CD8-positive, alpha-beta memory T cell (primary cell): Measurements from ENCODE around the gene TES. TPM values are rescaled to one million over a fixed set of nuclear protein-coding genes. Genes with fewer than 3 reads are reported as not detected.
"Not testable (repeated sequence)": the region's sequence is repeated elsewhere in the genome, so short reads cannot be mapped to it uniquely, and the experiment has no call there.

Source experiments
- CTCF ChIA-PET: fragments of 350-600 bp; sonication (Branson Sonifier 250); formaldehyde crosslinking; loops from one replicate; lab custom pipeline; 2021; ENCODE audit warnings: antibody characterized with exemption; lab: Charles Lee
- POLR2A ChIA-PET: fragments of 350-600 bp; sonication (Branson Sonifier 250); formaldehyde crosslinking; loops from one replicate; lab custom pipeline; 2021; ENCODE audit warnings: antibody characterized with exemption; lab: Charles Lee
- DNase-seq, 5 donors: peaks; one replicate each; pipeline versions ENCODE4 v3.0.0 to v3.0.0-alpha.2; 2020 to 2022; ENCODE audit warnings: mixed read lengths in 1 of 5
- H3K27ac ChIP-seq: one replicate; pipeline ENCODE4 v1.7.0; 2013; ENCODE audit warnings: low read depth, mild to moderate bottlenecking, low read length, moderate library complexity
- H3K27me3 ChIP-seq: 2 replicates; pipeline ENCODE4 v1.7.0; 2013; ENCODE audit warnings: low read length, mild to moderate bottlenecking; ENCODE audit not compliant: insufficient read depth, poor library complexity, severe bottlenecking
- H3K36me3 ChIP-seq: 2 replicates; pipeline ENCODE4 v1.7.0; 2013; ENCODE audit warnings: mild to moderate bottlenecking, low read length, moderate library complexity; ENCODE audit not compliant: insufficient read depth
- H3K4me1 ChIP-seq: 2 replicates; pipeline ENCODE4 v1.7.0; 2013; ENCODE audit warnings: mild to moderate bottlenecking, low read length, moderate library complexity; ENCODE audit not compliant: insufficient read depth
- H3K4me3 ChIP-seq: 2 replicates; pipeline ENCODE4 v1.7.0; 2013; ENCODE audit warnings: mild to moderate bottlenecking, low read length
- H3K9me3 ChIP-seq: 2 replicates; pipeline ENCODE4 v1.7.0; 2013; ENCODE audit warnings: mild to moderate bottlenecking, low read length
- H3K27ac Mint-ChIP-seq, 8 donors: one replicate each; pipeline ENCODE4 v1.8.0; 2020 to 2021; ENCODE audit warnings: mixed read lengths in 8 of 8, mild to moderate bottlenecking in 6 of 8, inconsistent platforms in 3 of 8, moderate library complexity in 3 of 8
- H3K27me3 Mint-ChIP-seq, 2 donors: one replicate each; pipeline ENCODE4 v1.8.0; 2020 to 2021; ENCODE audit warnings: mixed read lengths in 2 of 2, mild to moderate bottlenecking in 1 of 2, moderate library complexity in 1 of 2
- H3K36me3 Mint-ChIP-seq, 3 donors: one replicate each; pipeline ENCODE4 v1.8.0; 2020 to 2021; ENCODE audit warnings: mixed read lengths in 3 of 3, inconsistent platforms in 1 of 3, mild to moderate bottlenecking in 1 of 3
- H3K4me1 Mint-ChIP-seq, 3 donors: one replicate each; pipeline ENCODE4 v1.8.0; 2020 to 2021; ENCODE audit warnings: mixed read lengths in 3 of 3, inconsistent platforms in 1 of 3, mild to moderate bottlenecking in 1 of 3
- H3K4me3 Mint-ChIP-seq, 7 donors: one replicate each; pipeline ENCODE4 v1.8.0; 2020 to 2021; ENCODE audit warnings: mixed read lengths in 7 of 7, mild to moderate bottlenecking in 6 of 7, moderate library complexity in 4 of 7, inconsistent platforms in 2 of 7
- H3K9me3 Mint-ChIP-seq, 5 donors: one replicate each; pipeline ENCODE4 v1.8.0; 2020 to 2022; ENCODE audit warnings: mixed read lengths in 5 of 5, mild to moderate bottlenecking in 3 of 5, moderate library complexity in 2 of 5, inconsistent platforms in 1 of 5
- polyA plus RNA-seq: library from polyadenylated mRNA; unstranded; fragments of 300-500 nt; fragmentation: Illumina TruSeq; gene quantifications from one replicate; pipeline ENCODE4 v1.2.3, GENCODE V29; 2021
- total RNA-seq, 2 experiments: library from RNA; stranded (reverse); gene quantifications; one replicate each; pipeline ENCODE4 v1.2.3, GENCODE V29; 2021

The TES gene
- total and polyA plus RNA-seq, 3 experiments from 2014 or later, result 58.4 to 193 (median 59.0) TPM

DNA sequence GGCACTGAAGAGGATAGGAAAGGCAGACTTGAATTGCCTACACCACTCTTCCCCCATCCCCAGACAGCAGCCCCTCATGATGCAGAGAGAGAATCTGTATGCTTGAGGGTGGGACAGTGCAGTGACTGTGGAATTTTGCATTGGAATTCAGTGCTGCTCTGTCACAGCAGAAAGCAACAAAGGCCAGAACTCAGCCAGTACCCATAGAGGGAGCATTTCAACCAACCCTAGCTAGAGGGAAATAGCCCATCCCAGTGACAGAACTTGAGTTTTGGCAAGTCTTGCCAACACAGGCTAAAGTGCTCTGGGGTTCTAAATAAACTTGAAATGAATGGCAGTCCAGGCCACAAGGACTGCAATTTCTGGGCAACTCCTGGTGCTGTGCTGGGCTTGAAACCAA lies 80.4 kb downstream of the TES start:
- H3K27me3 Mint-ChIP-seq, result peaks cover 21 to 45% of the 10 kb centered on the region in 2 donors
- no peak overlapping the region for H3K27ac Mint-ChIP-seq
- H3K4me1 Mint-ChIP-seq, result no peaks in the 10 kb centered on the region
- POLR2A ChIA-PET, result no interaction called here
- H3K9me3 Mint-ChIP-seq, result peaks cover 3 to 21% (median 6%) of the 10 kb centered on the region in 5 donors
- H3K4me3 ChIP-seq, result no peak overlapping the region
- no peak overlapping the region for H3K27ac ChIP-seq
- H3K4me1 ChIP-seq, result no peaks in the 10 kb centered on the region
- CTCF ChIA-PET, result no interaction called here
- H3K36me3 ChIP-seq, result no peaks in the 10 kb centered on the region
- peaks cover 0 to 6% (median 0%) of the 10 kb centered on the region in 3 donors for H3K36me3 Mint-ChIP-seq
- no peaks in the 10 kb centered on the region for H3K9me3 ChIP-seq
- H3K27me3 ChIP-seq, result no peaks in the 10 kb centered on the region
- no peak overlapping the region for H3K4me3 Mint-ChIP-seq
- no peak for DNase-seq

DNA sequence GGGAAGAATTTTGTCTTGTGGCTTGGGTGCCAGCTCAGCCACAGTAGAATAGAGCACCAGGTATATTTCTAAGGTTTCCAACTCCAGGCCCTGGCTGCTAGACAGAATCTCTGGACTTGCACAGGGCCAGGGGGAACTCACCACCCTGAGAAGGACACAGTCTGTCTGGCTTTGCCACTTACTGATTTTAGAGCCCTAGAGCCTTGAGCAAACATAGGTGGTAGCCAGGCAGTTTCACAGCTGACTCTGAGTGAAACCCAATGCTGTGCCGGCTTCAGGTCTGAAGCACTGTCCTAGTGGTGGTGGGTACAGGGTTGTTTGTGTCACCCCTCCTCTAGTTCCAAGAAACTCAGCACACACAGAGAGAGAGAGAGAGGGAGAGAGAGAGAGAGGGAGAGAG lies 81.6 kb downstream of the TES start:
- Mint-ChIP-seq H3K36me3 (peaks cover 0 to 6% (median 0%) of the 10 kb centered on the region in 3 donors), H3K27ac (no peak overlapping the region), H3K9me3 (peaks cover 3 to 21% (median 7%) of the 10 kb centered on the region in 5 donors), H3K27me3 (peaks cover 21 to 47% of the 10 kb centered on the region in 2 donors), H3K4me3 (no peak overlapping the region), H3K4me1 (no peaks in the 10 kb centered on the region)
- no peaks in the 10 kb centered on the region for H3K9me3 ChIP-seq
- H3K27me3 ChIP-seq, result no peaks in the 10 kb centered on the region
- no peaks in the 10 kb centered on the region for H3K36me3 ChIP-seq
- H3K27ac ChIP-seq, result no peak overlapping the region
- H3K4me1 ChIP-seq, result no peaks in the 10 kb centered on the region
- CTCF ChIA-PET, result no interaction called here
- POLR2A ChIA-PET, result no interaction called here
- DNase-seq, result no peak
- H3K4me3 ChIP-seq, result no peak overlapping the region

DNA sequence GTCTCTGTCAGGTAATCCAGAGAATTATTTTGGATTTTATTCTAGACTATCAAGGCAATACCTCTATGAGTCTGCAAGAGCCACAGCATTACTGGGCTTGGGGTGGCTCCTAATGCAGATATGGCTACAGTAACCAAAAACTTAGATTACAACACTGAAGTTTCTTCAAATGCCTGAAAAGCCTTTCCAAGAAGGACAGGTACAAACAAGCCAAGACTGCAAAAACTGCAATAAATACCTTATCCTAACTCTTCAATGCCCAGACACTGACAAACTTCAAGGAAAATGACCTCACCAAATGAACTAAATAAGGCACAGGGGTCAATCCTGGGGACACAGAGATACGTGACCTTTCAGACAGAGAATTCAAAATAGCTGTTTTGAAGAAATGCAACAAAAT lies 82.0 kb downstream of the TES start:
- Mint-ChIP-seq H3K9me3 (peaks cover 3 to 21% (median 7%) of the 10 kb centered on the region in 5 donors), H3K27me3 (peaks cover 21 to 47% of the 10 kb centered on the region in 2 donors), H3K27ac (no peak overlapping the region), H3K4me3 (no peak overlapping the region), H3K4me1 (no peaks in the 10 kb centered on the region), H3K36me3 (peaks cover 0 to 6% (median 0%) of the 10 kb centered on the region in 3 donors)
- Histone ChIP-seq H3K27me3 (no peaks in the 10 kb centered on the region), H3K4me3 (no peak overlapping the region), H3K4me1 (no peaks in the 10 kb centered on the region), H3K27ac (no peak overlapping the region), H3K9me3 (no peaks in the 10 kb centered on the region), H3K36me3 (no peaks in the 10 kb centered on the region)
- ChIA-PET POLR2A (no interaction called here), CTCF (no interaction called here)
- no peak for DNase-seq

DNA sequence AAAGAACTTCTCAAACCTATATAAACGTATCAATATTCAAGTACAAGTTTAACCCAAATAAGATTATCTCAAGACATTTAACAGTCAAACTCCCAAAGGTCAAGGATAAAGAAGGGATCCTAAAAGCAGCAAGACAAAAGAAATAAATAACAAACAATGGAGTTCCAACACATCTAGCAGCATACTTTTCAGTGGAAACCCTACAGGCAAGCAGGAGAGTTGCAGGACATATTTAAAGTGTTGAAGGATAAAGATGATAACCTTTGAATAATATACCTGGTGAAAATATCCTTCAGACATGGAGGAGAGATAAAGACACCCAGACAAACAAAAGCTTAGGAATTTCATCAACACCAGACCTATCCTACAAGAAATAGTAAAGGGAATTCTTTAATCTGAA lies 82.8 kb downstream of the TES start:
- Histone ChIP-seq H3K36me3 (no peaks in the 10 kb centered on the region), H3K4me3 (no peak overlapping the region), H3K27ac (no peak overlapping the region), H3K4me1 (no peaks in the 10 kb centered on the region), H3K27me3 (no peaks in the 10 kb centered on the region), H3K9me3 (no peaks in the 10 kb centered on the region)
- ChIA-PET CTCF (no interaction called here), POLR2A (no interaction called here)
- Mint-ChIP-seq H3K4me3 (no peak overlapping the region), H3K9me3 (peaks cover 3 to 21% (median 7%) of the 10 kb centered on the region in 5 donors), H3K27me3 (peaks cover 15 to 47% of the 10 kb centered on the region in 2 donors), H3K36me3 (peaks cover 0 to 6% (median 0%) of the 10 kb centered on the region in 3 donors), H3K27ac (no peak overlapping the region), H3K4me1 (no peaks in the 10 kb centered on the region)
- DNase-seq, result no peak

DNA sequence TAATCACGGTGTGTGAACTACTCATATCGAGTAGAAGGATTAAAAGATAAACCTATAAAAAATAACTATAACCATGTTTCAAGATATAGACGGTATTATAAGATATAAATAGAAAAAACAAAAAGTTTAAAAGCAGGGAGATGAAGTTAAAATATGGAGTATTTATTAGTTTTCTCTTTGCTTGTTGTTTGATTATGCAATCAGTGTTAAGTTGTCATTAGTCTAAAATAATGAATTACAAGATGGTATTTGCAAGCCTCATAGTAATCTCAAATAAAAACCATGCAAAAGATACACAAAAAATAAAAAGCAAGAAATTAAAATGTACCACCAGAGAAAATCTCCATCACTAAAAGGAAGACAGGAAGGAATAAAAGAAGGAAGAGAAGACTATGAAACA lies 83.3 kb downstream of the TES start:
- POLR2A ChIA-PET, result no interaction called here
- H3K36me3 ChIP-seq, result no peaks in the 10 kb centered on the region
- H3K27ac Mint-ChIP-seq, result no peak overlapping the region
- peaks cover 0 to 6% (median 0%) of the 10 kb centered on the region in 3 donors for H3K36me3 Mint-ChIP-seq
- no peak overlapping the region for H3K27ac ChIP-seq
- no peaks in the 10 kb centered on the region for H3K9me3 ChIP-seq
- no peaks in the 10 kb centered on the region for H3K4me1 Mint-ChIP-seq
- peaks cover 3 to 21% (median 7%) of the 10 kb centered on the region in 5 donors for H3K9me3 Mint-ChIP-seq
- H3K4me1 ChIP-seq, result no peaks in the 10 kb centered on the region
- CTCF ChIA-PET, result no interaction called here
- H3K4me3 Mint-ChIP-seq, result no peak overlapping the region
- H3K27me3 Mint-ChIP-seq, result peaks cover 16 to 47% of the 10 kb centered on the region in 2 donors
- H3K4me3 ChIP-seq, result no peak overlapping the region
- no peaks in the 10 kb centered on the region for H3K27me3 ChIP-seq
- no peak for DNase-seq

DNA sequence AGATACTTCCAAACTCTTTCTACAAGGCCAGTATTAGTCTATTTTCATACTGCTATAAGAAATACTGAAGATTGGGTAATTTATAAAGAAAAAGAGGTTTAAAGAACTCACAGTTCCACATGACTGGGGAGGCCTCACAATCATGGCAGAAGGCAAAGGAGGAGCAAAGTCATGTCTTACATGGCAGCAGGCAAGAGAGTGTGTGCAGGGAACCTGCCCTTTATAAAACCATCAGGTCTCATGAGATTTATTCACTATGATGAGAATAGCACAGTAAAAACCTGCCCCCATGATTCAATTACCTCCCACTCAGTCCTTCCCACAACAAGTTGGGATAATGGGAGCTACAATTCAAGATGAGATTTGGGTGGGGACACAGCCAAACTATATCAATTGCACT lies 85.6 kb downstream of the TES start:
- H3K36me3 Mint-ChIP-seq, H3K4me1 Mint-ChIP-seq, CTCF ChIA-PET, DNase-seq, H3K27ac Mint-ChIP-seq, POLR2A ChIA-PET, H3K4me1 ChIP-seq, H3K27ac ChIP-seq, H3K9me3 ChIP-seq, H3K27me3 ChIP-seq, H3K4me3 Mint-ChIP-seq, H3K36me3 ChIP-seq, H3K4me3 ChIP-seq: not testable (repeated sequence)
- peaks cover 3 to 21% (median 7%) of the 10 kb centered on the region in 5 donors for H3K9me3 Mint-ChIP-seq
- H3K27me3 Mint-ChIP-seq, result peaks cover 16 to 47% of the 10 kb centered on the region in 2 donors

DNA sequence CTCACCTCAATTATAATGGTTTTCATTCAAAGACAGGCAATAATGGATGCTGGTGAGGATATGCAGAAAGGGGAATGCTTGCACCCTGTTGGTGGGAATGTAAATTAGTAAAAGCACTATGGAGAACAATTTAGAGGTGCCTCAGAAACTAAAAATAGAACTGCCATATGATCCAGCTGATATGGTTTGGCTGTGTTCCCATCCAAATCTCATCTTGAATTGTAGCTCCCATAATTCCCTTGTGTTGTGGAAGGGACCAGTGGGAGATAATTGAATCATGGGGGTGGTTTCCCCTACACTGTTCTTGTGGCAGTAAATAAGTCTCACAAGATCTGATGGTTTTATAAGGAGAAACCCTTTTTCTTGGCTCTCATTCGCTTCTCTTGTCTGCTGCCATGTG lies 87.7 kb downstream of the TES start:
- no peaks in the 10 kb centered on the region for H3K9me3 ChIP-seq
- ChIA-PET CTCF (no interaction called here), POLR2A (no interaction called here)
- Mint-ChIP-seq H3K4me1 (no peaks in the 10 kb centered on the region), H3K9me3 (peaks cover 0 to 6% (median 2%) of the 10 kb centered on the region in 5 donors), H3K27me3 (peaks cover 9 to 29% of the 10 kb centered on the region in 2 donors), H3K36me3 (no peaks in the 10 kb centered on the region), H3K4me3 (no peak overlapping the region), H3K27ac (no peak overlapping the region)
- no peak overlapping the region for H3K27ac ChIP-seq
- H3K4me1 ChIP-seq, result no peaks in the 10 kb centered on the region
- no peak overlapping the region for H3K4me3 ChIP-seq
- no peak for DNase-seq
- no peaks in the 10 kb centered on the region for H3K36me3 ChIP-seq
- no peaks in the 10 kb centered on the region for H3K27me3 ChIP-seq

DNA sequence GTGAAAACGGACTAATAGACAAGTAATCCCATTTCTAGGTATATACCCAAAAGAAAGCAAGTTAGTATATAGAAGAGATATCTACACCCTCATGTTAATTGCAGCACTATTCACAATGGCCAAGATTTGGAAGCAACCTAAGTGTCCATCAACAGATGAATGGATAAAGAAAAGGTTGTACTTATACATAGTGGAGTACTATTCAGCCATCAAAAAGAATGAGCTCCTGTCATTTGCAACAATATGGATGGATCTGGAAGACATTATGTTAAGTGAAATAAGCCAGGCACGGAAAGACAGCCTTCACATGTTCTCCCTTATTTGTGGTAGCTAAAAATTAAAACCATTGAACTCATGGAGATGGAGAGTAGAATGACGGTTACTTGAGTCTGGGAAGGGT lies 88.2 kb downstream of the TES start:
- Mint-ChIP-seq H3K27me3 (peaks cover 9 to 27% of the 10 kb centered on the region in 2 donors), H3K36me3 (no peaks in the 10 kb centered on the region), H3K27ac (no peak overlapping the region), H3K4me3 (no peak overlapping the region), H3K9me3 (peaks cover 0 to 5% (median 2%) of the 10 kb centered on the region in 5 donors), H3K4me1 (no peaks in the 10 kb centered on the region)
- H3K4me3 ChIP-seq, result no peak overlapping the region
- ChIA-PET POLR2A (no interaction called here), CTCF (no interaction called here)
- DNase-seq, result no peak
- H3K27me3 ChIP-seq, result no peaks in the 10 kb centered on the region
- no peak overlapping the region for H3K27ac ChIP-seq
- no peaks in the 10 kb centered on the region for H3K9me3 ChIP-seq
- no peaks in the 10 kb centered on the region for H3K36me3 ChIP-seq
- no peaks in the 10 kb centered on the region for H3K4me1 ChIP-seq
